ENCODE measurements around the gene UGT2A2.

DNA sequence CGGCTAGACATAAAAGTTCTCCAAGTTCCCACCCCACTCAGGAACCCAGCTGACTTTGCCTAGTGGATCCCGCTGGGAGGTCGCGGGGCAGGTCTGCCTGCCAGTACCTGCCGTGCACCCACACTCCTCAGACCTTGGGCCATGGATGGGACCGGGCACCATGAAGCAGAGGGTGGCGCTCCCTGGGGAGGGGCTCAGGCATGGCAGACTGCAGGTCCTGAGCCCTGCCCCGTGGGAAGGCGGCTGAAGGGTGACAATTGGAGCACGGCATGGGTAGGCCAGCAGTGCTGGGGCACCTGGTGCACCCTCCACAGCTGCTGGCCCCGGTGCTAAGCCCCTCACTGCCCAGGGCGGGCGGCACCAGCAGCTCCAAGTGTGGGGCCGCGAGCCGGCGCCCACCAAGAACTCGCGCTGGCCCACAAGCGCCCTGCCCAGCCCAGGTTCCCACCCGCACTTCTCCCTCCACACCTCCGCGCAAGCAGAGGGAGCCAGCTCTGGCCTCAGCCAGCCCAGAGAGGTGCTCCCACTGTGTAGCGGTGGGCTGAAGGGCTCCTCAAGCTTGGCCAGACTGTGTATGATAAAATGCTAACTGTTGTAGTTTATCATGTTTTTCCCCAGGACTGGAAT, 63.1 kb downstream of the UGT2A2 start:
- no peak for TF ChIP-seq GATA3 (IDR thresholded peaks at IDR 0.05; ENCODE audit: low read depth, low read length)
- no peak for TF ChIP-seq GATA2 (IDR thresholded peaks at IDR 0.05; ENCODE audit: low read depth, low read length)

Data from SH-SY5Y (cell line).